ENCODE results near the gene SORBS1. TPM values are rescaled to one million over a fixed set of nuclear protein-coding genes. Genes with fewer than 3 reads are reported as not detected.

The SORBS1 gene
- total and polyA plus RNA-seq, 2 of the 13 experiments (the other 11 are each of a cell fraction or from before 2014, with no cell fraction given), result 16.8 to 39.8 TPM

- no peak overlapping the region for H3K4me3 ChIP-seq (replicated peaks in 1 of 3; ENCODE audit: insufficient read depth in 1 of 3, low read depth in 2 of 3, low read length in 3 of 3)
- peak overlapping the region; percentile 60 for H3K27ac ChIP-seq (ENCODE audit: extremely low read length, insufficient read depth, low read length)
- TF ChIP-seq ZNF335 (CRISPR knock-in tag; IDR thresholded peaks at IDR 0.05), result no peak
- peak; percentile 44 for TF ChIP-seq RAD21 (CRISPR knock-in tag; IDR thresholded peaks at IDR 0.05)
- 0 out of 2 replicates have a peak, but pooled peaks have one; percentile 16 for TF ChIP-seq ARID2 (CRISPR knock-in tag; IDR thresholded peaks at IDR 0.05; ENCODE audit: borderline replicate concordance)
- TF ChIP-seq ZNF687 (CRISPR knock-in tag; IDR thresholded peaks at IDR 0.05), result 0 out of 2 replicates have a peak, but pooled peaks have one; percentile 9
- no peak for TF ChIP-seq PCBP2 (optimal IDR thresholded peaks at IDR 0.05; ENCODE audit: low read depth, low read length, poor library complexity, severe bottlenecking)
- TF ChIP-seq CTCF (CRISPR knock-in tag; IDR thresholded peaks at IDR 0.05), result peak; percentile 56
- TF ChIP-seq STAG1 (CRISPR knock-in tag; IDR thresholded peaks at IDR 0.05), result peak; percentile 62
- DNase-seq (ENCODE audit: low spot score) (no peak), FAIRE-seq (no peak), ATAC-seq (peak; percentile 49)
- H4K20me1 ChIP-seq (ENCODE audit: insufficient read depth, low read length), result no peaks in the 10 kb centered on the region
- no TSS peak for BruUV-seq (replicated peaks)
- in situ Hi-C loops (cut with HindIII; ENCODE audit: extremely low pct_ligation_motif_present, low pct_unique_long_range_greater_than_20kb) (no loop called here), intact Hi-C loops (cut with micrococcal nuclease; ENCODE audit: unreplicated experiment) (loop anchor here (2.0 kb wide), 1 partner anchor 26 kb away; no protein-coding TSS in a partner anchor)
- CTCF ChIA-PET (ENCODE audit: low intra/inter-chr PET ratio, low total read pairs), result interaction anchor here (2.7 kb wide), 1 partner anchor 27 kb away, joined by 9 read pairs; no protein-coding TSS in a partner anchor
- H3K4me1 ChIP-seq (ENCODE audit: insufficient read depth, low read length), result peaks cover 73% of the 10 kb centered on the region
- H3K36me3 ChIP-seq (replicated peaks in 1 of 2; ENCODE audit: control insufficient read depth in 1 of 2, insufficient read depth in 2 of 2, low read length in 2 of 2), result peaks cover 7 to 24% of the 10 kb centered on the region in 2 experiments
- no peaks in the 10 kb centered on the region for H3K79me2 ChIP-seq (ENCODE audit: insufficient read depth, low read length)
- no peak overlapping the region for H3K4me2 ChIP-seq (ENCODE audit: low read depth, low read length)
- H3K27me3 ChIP-seq (ENCODE audit: control insufficient read depth in 1 of 2, insufficient read depth in 2 of 2, low read length in 2 of 2), result no peaks in the 10 kb centered on the region
- POLR2A ChIA-PET, result no interaction called here
- H3K9me3 ChIP-seq (ENCODE audit: low read length), result no peaks in the 10 kb centered on the region
- peak overlapping the region; percentile 36 for H3K9ac ChIP-seq (ENCODE audit: insufficient read depth, low read depth, low read length)
- no peak overlapping the region for H2AFZ ChIP-seq (ENCODE audit: low read length)
- WGBS (ENCODE audit: low lambda C conversion rate), result 95% methylated on average over 9 of the region's 9 CpGs
Measured at GRCh38 chr10:95336702-95337101, 224.5 kb downstream of the SORBS1 start.
